Gastrocnemius medialis (tissue), 4 donors: ENCODE data around the gene G6PC3. TPM values are rescaled to one million over a fixed set of nuclear protein-coding genes. Genes with fewer than 3 reads are reported as not detected.

Source experiments
- total RNA-seq, 4 donors: library from RNA; depleted of rRNA; stranded (reverse); fragments of >200 nt; gene quantifications; one replicate each; pipeline versions ENCODE4 v1.1.0 to v1.2.3, GENCODE V29; 2016

Gene G6PC3
- total RNA-seq, 4 donors from 2014 or later, result 30.5 to 40.5 (median 36.4) TPM

Other genes starting within 250 kb of the G6PC3 start
- 1 to 10 TPM in 2 of 4 donors, under 1 TPM in 2; 0.12 to 2.4 (median 1.1) TPM for gene MPP3, start 237.6 kb upstream of the G6PC3 start, total RNA-seq
- 10 to 100 TPM; 18.4 to 28.2 (median 20.8) TPM for gene CD300LG, start 223.6 kb upstream of the G6PC3 start, total RNA-seq
- gene MPP2, start 163.2 kb upstream of the G6PC3 start, total RNA-seq, result 1 to 10 TPM in 2 of 4 donors, under 1 TPM in 1, not detected in 1; 0.39 to 3.2 (median 2.0) TPM
- gene PPY, start 128.3 kb upstream of the G6PC3 start, total RNA-seq, result not detected
- not detected for gene PYY, start 116.8 kb upstream of the G6PC3 start, total RNA-seq
- gene NAGS, start 66.1 kb upstream of the G6PC3 start, total RNA-seq, result 1 to 10 TPM in 1 of 4 donors, under 1 TPM in 3; 0.13 to 1.2 (median 0.34) TPM
- gene TMEM101, start 55.8 kb upstream of the G6PC3 start, total RNA-seq, result 10 to 100 TPM; 28.8 to 38.3 (median 36.4) TPM
- 10 to 100 TPM; 41.6 to 79.0 (median 56.5) TPM for gene LSM12, start 4.1 kb upstream of the G6PC3 start, total RNA-seq
- 100 to 1,000 TPM in 2 of 4 donors, 10 to 100 TPM in 2; 36.5 to 301 (median 88.0) TPM for gene HDAC5, start 52.9 kb downstream of the G6PC3 start, total RNA-seq
- gene HROB, start 71.2 kb downstream of the G6PC3 start, total RNA-seq, result 1 to 10 TPM in 3 of 4 donors, under 1 TPM in 1; 0.97 to 7.4 (median 1.9) TPM
- 100 to 1,000 TPM in 1 of 4 donors, 10 to 100 TPM in 3; 13.2 to 134 (median 34.2) TPM for gene ASB16, start 100.0 kb downstream of the G6PC3 start, total RNA-seq
- 10 to 100 TPM; 25.6 to 34.7 (median 27.4) TPM for gene TMUB2, start 116.2 kb downstream of the G6PC3 start, total RNA-seq
- 10 to 100 TPM; 39.3 to 46.0 (median 40.6) TPM for gene ATXN7L3, start 129.1 kb downstream of the G6PC3 start, total RNA-seq
- 10 to 100 TPM; 36.2 to 64.3 (median 46.0) TPM for gene UBTF, start 148.9 kb downstream of the G6PC3 start, total RNA-seq
- gene SLC4A1, start 197.4 kb downstream of the G6PC3 start, total RNA-seq, result under 1 TPM in 2 of 4 donors, not detected in 2; 0.11 to 0.20 TPM
- gene RUNDC3A, start 237.9 kb downstream of the G6PC3 start, total RNA-seq, result not detected